Transverse colon (tissue), 4 donors: ENCODE data around the gene ZDHHC13.

ENCODE experiments used
- CTCF ChIP-seq, 5 experiments: fragments of 200-600 bp in 3 of 5; fragments of 450-650 bp in 2 of 5; sonication (generic) in 3 of 5; IDR thresholded peaks; 1 replicate in 2 of 5; 2 replicates in 3 of 5; pipeline ENCODE4 v1.5.1; 2016 to 2017; ENCODE audit warnings: antibody characterized with exemption in 5 of 5, inconsistent platforms in 3 of 5, mild to moderate bottlenecking in 2 of 5, moderate library complexity in 1 of 5
- POLR2A ChIP-seq: fragments of 450-650 bp; IDR thresholded peaks from one replicate; pipeline ENCODE4 v1.6.1; 2016; ENCODE audit warnings: antibody characterized with exemption, mild to moderate bottlenecking, moderate library complexity
- POLR2AphosphoS5 ChIP-seq, 3 donors: sonication (generic); formaldehyde crosslinking; IDR thresholded peaks; one replicate each; pipeline ENCODE4 v1.6.1; 2016; ENCODE audit warnings: antibody characterized with exemption in 3 of 3

GRCh38 chr11:19089421-19089820 lies 27.5 kb upstream of the ZDHHC13 start:
- TF ChIP-seq CTCF (IDR thresholded peaks at IDR 0.05) (no peak), POLR2A (no peak), POLR2AphosphoS5 (IDR thresholded peaks at IDR 0.05) (no peak)
